GM21447 (cell line): Measurements from ENCODE around the gene FBXO15.

Source experiments
- ATAC-seq: cut with Tn5 transposase; IDR thresholded peaks from one replicate; pipeline ENCODE4 v1.9.1; 2021; ENCODE audit not compliant: unreplicated experiment

Gene FBXO15

GRCh38 chr18:74116633-74117554 is 30.7 kb downstream of the FBXO15 start:
- ATAC-seq = no peak

GRCh38 chr18:74115046-74115445 is 32.6 kb downstream of the FBXO15 start:
- no peak for ATAC-seq

- ATAC-seq = no peak
Observed at GRCh38 chr18:74114116-74114515, 33.5 kb downstream of the FBXO15 start.

GRCh38 chr18:74113711-74114110 is 33.9 kb downstream of the FBXO15 start:
- ATAC-seq = no peak

GRCh38 chr18:74110976-74111375 is 36.7 kb downstream of the FBXO15 start:
- ATAC-seq = no peak

- ATAC-seq = no peak
Observed at GRCh38 chr18:74110149-74110548, 37.5 kb downstream of the FBXO15 start.

GRCh38 chr18:74108460-74108859 is 39.2 kb downstream of the FBXO15 start:
- ATAC-seq = no peak

GRCh38 chr18:74097803-74098202 is 49.8 kb downstream of the FBXO15 start:
- ATAC-seq = no peak

- no peak for ATAC-seq
Observed at GRCh38 chr18:74092922-74093321, 54.7 kb downstream of the FBXO15 start.

- ATAC-seq = no peak
Observed at GRCh38 chr18:74084184-74084855, 63.3 kb downstream of the FBXO15 start.

- no peak for ATAC-seq
Observed at GRCh38 chr18:74083557-74083952, 64.1 kb downstream of the FBXO15 start.

- ATAC-seq = no peak
Observed at GRCh38 chr18:74082742-74083556, 64.7 kb downstream of the FBXO15 start.

- ATAC-seq = peak; percentile 89
Observed at GRCh38 chr18:74081966-74082741, 65.5 kb downstream of the FBXO15 start.

GRCh38 chr18:74078257-74078656 is 69.4 kb downstream of the FBXO15 start:
- no peak for ATAC-seq

GRCh38 chr18:74074668-74075564 is 72.7 kb downstream of the FBXO15 start:
- no peak for ATAC-seq

GRCh38 chr18:74073957-74074667 is 73.5 kb downstream of the FBXO15 start:
- ATAC-seq = no peak

GRCh38 chr18:74069178-74070050 is 78.2 kb downstream of the FBXO15 start:
- no peak for ATAC-seq

- no peak for ATAC-seq
Observed at GRCh38 chr18:74068296-74068695, 79.3 kb downstream of the FBXO15 start.
